ENCODE measurements around the gene CD164L2. TPM values are rescaled to one million over a fixed set of nuclear protein-coding genes. Genes with fewer than 3 reads are reported as not detected.
A peak's percentile ranks its signal among the peaks of the same experiment; 100 is the strongest.

The CD164L2 gene
- total and polyA plus RNA-seq, 2 donors (not counting 1 experiment from before 2014, with no cell fraction given) = not detected

DNA sequence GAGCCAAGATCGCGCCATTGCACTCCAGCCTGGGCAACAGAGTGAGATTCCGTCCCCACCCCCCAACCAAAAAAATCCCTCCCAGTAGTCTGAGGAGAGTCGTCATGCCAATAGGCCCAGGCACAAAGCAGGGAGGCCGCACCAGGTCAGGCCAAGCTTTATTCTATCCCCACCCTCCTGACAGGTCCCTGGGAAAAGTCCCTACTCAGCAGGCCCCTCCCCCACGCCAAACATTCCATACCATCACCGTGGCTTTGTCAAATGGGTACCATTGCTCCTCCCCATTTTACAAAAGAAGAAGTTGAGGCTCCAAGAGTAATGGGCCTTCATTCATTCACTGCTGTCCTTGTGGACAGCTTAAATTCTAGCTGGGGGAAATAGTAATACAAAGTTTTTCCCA lies 14.6 kb upstream of the CD164L2 start:
- no peaks in the 10 kb centered on the region for H3K9me3 Mint-ChIP-seq (ENCODE audit: insufficient read depth)
- no peak overlapping the region for H3K4me3 Mint-ChIP-seq
- Histone ChIP-seq H3K79me2 (ENCODE audit: control insufficient read depth, insufficient read depth, low read length) (no peaks in the 10 kb centered on the region), H4K20me1 (ENCODE audit: control insufficient read depth, insufficient read depth, low read length, poor library complexity, severe bottlenecking) (no peaks in the 10 kb centered on the region), H3K9me3 (ENCODE audit: control extremely low read depth in 1 of 3, control insufficient read depth in 2 of 3, insufficient read depth in 1 of 3, low read length in 2 of 3) (no peaks in the 10 kb centered on the region), H3K9ac (ENCODE audit: low read length) (no peak overlapping the region), H3K4me2 (replicated peaks; ENCODE audit: low read depth, low read length, poor library complexity, severe bottlenecking) (no peak overlapping the region), H3K36me3 (replicated peaks in 1 of 2; ENCODE audit: control extremely low read depth in 1 of 2, control insufficient read depth in 1 of 2, extremely low read depth in 1 of 2, insufficient read depth in 2 of 2, low read length in 1 of 2) (no peaks in the 10 kb centered on the region), H2AFZ (ENCODE audit: insufficient read depth, low read depth, low read length, poor library complexity, severe bottlenecking) (no peak overlapping the region), H3K27ac (ENCODE audit: low read length in 2 of 2) (no peak overlapping the region), H3K27me3 (replicated peaks in 1 of 4; ENCODE audit: control extremely low read depth in 1 of 4, control insufficient read depth in 3 of 4, insufficient read depth in 4 of 4, low read length in 3 of 4) (no peaks in the 10 kb centered on the region), H3K4me3 (ENCODE audit: control extremely low read depth in 1 of 5, extremely low read depth in 1 of 5, insufficient read depth in 1 of 5, low read depth in 2 of 5, low read length in 4 of 5) (no peak overlapping the region), H3K4me1 (ENCODE audit: control insufficient read depth in 2 of 2, insufficient read depth in 2 of 2, low read length in 2 of 2) (peaks cover 15 to 29% of the 10 kb centered on the region in 2 donors)
- TF ChIP-seq CTCF (IDR thresholded peaks at IDR 0.05) (no peak), EZH2 (IDR thresholded peaks at IDR 0.05; ENCODE audit: borderline replicate concordance, insufficient read depth, low read depth, low read length, poor library complexity, severe bottlenecking) (no peak)
- DNase-seq = no peak
- H3K4me1 Mint-ChIP-seq = peaks cover 29% of the 10 kb centered on the region
- intact Hi-C loops (cut with micrococcal nuclease) = loop anchor here (10.0 kb wide), 1 partner anchor 163 kb away; the partner anchor contains the start of gene WDTC1
- ChIA-PET POLR2A (interaction anchor here (1.2 kb wide), 1 partner anchor 101 kb away, joined by 3 read pairs; no protein-coding TSS in a partner anchor), CTCF (interaction anchor here (1.3 to 7.8 kb wide), 8 partner anchors 10 to 265 kb away, joined by 3 to 402 read pairs (median 14); partner anchors contain the start of gene AHDC1)
- WGBS (ENCODE audit: insufficient coverage) = 90% methylated on average over 5 of the region's 7 CpGs
- ATAC-seq (ENCODE audit: low read depth) = no peak
- H3K27me3 Mint-ChIP-seq = no peaks in the 10 kb centered on the region
- peak overlapping the region; percentile 32 for H3K27ac Mint-ChIP-seq

DNA sequence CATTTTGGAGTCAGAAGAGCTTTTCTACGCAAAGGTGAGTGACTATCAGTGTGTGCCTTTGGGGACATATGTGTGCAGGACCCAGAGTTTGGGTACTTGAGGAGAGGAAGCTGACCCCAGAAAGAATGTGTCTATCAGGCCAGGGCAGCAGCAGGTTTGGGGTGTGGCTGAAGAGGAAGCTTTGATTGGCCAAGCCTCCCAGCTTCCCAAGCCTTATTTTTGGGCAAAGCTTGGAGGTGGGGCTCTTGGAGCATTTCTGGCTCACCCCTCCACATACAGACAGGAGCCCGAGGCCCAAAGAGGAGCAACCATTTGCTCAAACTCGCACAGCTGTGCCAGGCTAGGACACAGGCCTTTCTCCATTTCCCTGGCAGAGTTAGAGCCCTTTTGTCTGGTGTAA lies 14.0 kb upstream of the CD164L2 start:
- H4K20me1 ChIP-seq (ENCODE audit: control insufficient read depth, insufficient read depth, low read length, poor library complexity, severe bottlenecking) = no peaks in the 10 kb centered on the region
- WGBS (ENCODE audit: insufficient coverage) = 96% methylated on average over 3 of the region's 3 CpGs
- intact Hi-C loops (cut with micrococcal nuclease) = loop anchor here (10.0 kb wide), 1 partner anchor 162 kb away; the partner anchor contains the start of gene WDTC1
- peaks cover 28% of the 10 kb centered on the region for H3K4me1 Mint-ChIP-seq
- no peaks in the 10 kb centered on the region for H3K27me3 ChIP-seq (replicated peaks in 1 of 4; ENCODE audit: control extremely low read depth in 1 of 4, control insufficient read depth in 3 of 4, insufficient read depth in 4 of 4, low read length in 3 of 4)
- no peak overlapping the region for H3K4me3 Mint-ChIP-seq
- H3K27ac ChIP-seq (ENCODE audit: low read length in 2 of 2) = no peak overlapping the region
- no peaks in the 10 kb centered on the region for H3K9me3 ChIP-seq (ENCODE audit: control extremely low read depth in 1 of 3, control insufficient read depth in 2 of 3, insufficient read depth in 1 of 3, low read length in 2 of 3)
- H3K36me3 ChIP-seq (replicated peaks in 1 of 2; ENCODE audit: control extremely low read depth in 1 of 2, control insufficient read depth in 1 of 2, extremely low read depth in 1 of 2, insufficient read depth in 2 of 2, low read length in 1 of 2) = no peaks in the 10 kb centered on the region
- H3K79me2 ChIP-seq (ENCODE audit: control insufficient read depth, insufficient read depth, low read length) = no peaks in the 10 kb centered on the region
- TF ChIP-seq EZH2 (IDR thresholded peaks at IDR 0.05; ENCODE audit: borderline replicate concordance, insufficient read depth, low read depth, low read length, poor library complexity, severe bottlenecking) = no peak
- no peak for TF ChIP-seq CTCF (IDR thresholded peaks at IDR 0.05)
- DNase-seq (no peak), ATAC-seq (ENCODE audit: low read depth) (no peak)
- no peak overlapping the region for H2AFZ ChIP-seq (ENCODE audit: insufficient read depth, low read depth, low read length, poor library complexity, severe bottlenecking)
- H3K9me3 Mint-ChIP-seq (ENCODE audit: insufficient read depth) = no peaks in the 10 kb centered on the region
- no peaks in the 10 kb centered on the region for H3K27me3 Mint-ChIP-seq
- ChIA-PET CTCF (interaction anchor here (0.8 to 7.8 kb wide), 12 partner anchors 10 to 266 kb away, joined by 3 to 402 read pairs (median 8); partner anchors contain the start of genes AHDC1, CD164L2 and MAP3K6), POLR2A (interaction anchor here (0.8 to 3.1 kb wide), 3 partner anchors 32 to 101 kb away, joined by 3 to 13 read pairs (median 3); no protein-coding TSS in a partner anchor)
- no peak overlapping the region for H3K9ac ChIP-seq (ENCODE audit: low read length)
- no peak overlapping the region for H3K4me3 ChIP-seq (ENCODE audit: control extremely low read depth in 1 of 5, extremely low read depth in 1 of 5, insufficient read depth in 1 of 5, low read depth in 2 of 5, low read length in 4 of 5)
- H3K4me1 ChIP-seq (ENCODE audit: control insufficient read depth in 2 of 2, insufficient read depth in 2 of 2, low read length in 2 of 2) = peaks cover 11 to 27% of the 10 kb centered on the region in 2 donors
- H3K4me2 ChIP-seq (replicated peaks; ENCODE audit: low read depth, low read length, poor library complexity, severe bottlenecking) = no peak overlapping the region
- no peak overlapping the region for H3K27ac Mint-ChIP-seq
